Sigmoid colon (tissue), 4 donors: Measurements from ENCODE around the gene CD247.
A peak's percentile ranks its signal among the peaks of the same experiment; 100 is the strongest.

Experiments used
- EP300 ChIP-seq, 4 donors: sonication (generic); formaldehyde crosslinking; IDR thresholded peaks; one replicate each; pipeline ENCODE4 v1.6.1; 2017; ENCODE audit warnings: antibody characterized with exemption in 4 of 4
- POLR2A ChIP-seq, 2 donors: fragments of 450-650 bp; IDR thresholded peaks; one replicate each; pipeline ENCODE4 v1.6.1; 2016; ENCODE audit warnings: antibody characterized with exemption in 2 of 2, mild to moderate bottlenecking in 2 of 2, moderate library complexity in 2 of 2
- TF ChIP-seq, protein P1 (sequence below), 4 experiments: fragments of 450-650 bp in 3 of 4; fragments of 200-600 bp in 1 of 4; IDR thresholded peaks; one replicate each; pipeline ENCODE4 v1.5.1; 2016 to 2019; ENCODE audit warnings: antibody characterized with exemption in 4 of 4, mild to moderate bottlenecking in 3 of 4, moderate library complexity in 2 of 4

DNA sequence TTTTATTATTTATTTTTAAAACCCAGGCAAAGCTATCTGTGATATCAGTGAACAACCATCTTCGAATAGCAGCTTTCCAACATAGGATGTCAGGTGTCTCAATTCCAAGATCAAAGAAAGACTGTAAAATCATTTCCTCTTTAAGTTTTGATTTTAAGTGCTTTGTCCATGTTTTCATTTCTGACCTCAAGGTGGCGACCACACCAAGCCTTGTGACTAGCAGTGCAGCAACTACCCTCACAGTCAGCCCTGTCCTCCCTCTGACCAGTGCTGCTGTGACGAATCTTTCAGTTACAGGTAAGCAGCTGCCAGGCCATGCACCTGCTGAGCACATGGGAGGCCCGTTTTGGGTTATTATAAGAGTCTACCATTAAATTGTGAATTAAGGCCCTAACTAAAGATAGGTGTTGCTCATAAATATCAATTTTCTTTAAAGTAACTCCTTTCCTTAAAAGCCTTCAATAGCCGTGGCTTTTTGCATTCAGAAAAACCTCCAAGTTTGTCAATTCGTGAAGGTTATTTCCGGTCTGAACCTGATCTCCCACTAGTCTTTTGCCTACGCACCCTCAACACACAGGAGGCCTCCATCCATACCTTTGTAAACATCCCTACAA is 117.0 kb downstream of the CD247 start:
- TF ChIP-seq, protein P1, sequence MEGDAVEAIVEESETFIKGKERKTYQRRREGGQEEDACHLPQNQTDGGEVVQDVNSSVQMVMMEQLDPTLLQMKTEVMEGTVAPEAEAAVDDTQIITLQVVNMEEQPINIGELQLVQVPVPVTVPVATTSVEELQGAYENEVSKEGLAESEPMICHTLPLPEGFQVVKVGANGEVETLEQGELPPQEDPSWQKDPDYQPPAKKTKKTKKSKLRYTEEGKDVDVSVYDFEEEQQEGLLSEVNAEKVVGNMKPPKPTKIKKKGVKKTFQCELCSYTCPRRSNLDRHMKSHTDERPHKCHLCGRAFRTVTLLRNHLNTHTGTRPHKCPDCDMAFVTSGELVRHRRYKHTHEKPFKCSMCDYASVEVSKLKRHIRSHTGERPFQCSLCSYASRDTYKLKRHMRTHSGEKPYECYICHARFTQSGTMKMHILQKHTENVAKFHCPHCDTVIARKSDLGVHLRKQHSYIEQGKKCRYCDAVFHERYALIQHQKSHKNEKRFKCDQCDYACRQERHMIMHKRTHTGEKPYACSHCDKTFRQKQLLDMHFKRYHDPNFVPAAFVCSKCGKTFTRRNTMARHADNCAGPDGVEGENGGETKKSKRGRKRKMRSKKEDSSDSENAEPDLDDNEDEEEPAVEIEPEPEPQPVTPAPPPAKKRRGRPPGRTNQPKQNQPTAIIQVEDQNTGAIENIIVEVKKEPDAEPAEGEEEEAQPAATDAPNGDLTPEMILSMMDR (IDR thresholded peaks at IDR 0.05) = peak in 3 of 4 experiments; percentile 27 to 38 (median 27)
- TF ChIP-seq POLR2A (IDR thresholded peaks at IDR 0.05) (no peak), EP300 (IDR thresholded peaks at IDR 0.05) (no peak)
